Esophagus muscularis mucosa (tissue), 4 donors: ENCODE data around the gene SPTB. TPM values are rescaled to one million over a fixed set of nuclear protein-coding genes. Genes with fewer than 3 reads are reported as not detected.
A peak's percentile ranks its signal among the peaks of the same experiment; 100 is the strongest.

Source experiments
- DNase-seq: peaks from one replicate; pipeline ENCODE4 v3.0.0-alpha.2; 2017; ENCODE audit errors: extremely low spot score
- H3K27ac ChIP-seq, 4 donors: fragments of 200-600 bp; sonication (generic); replicated peaks in 1 of 4; 1 replicate in 3 of 4; 2 replicates in 1 of 4; pipeline ENCODE4 v1.5.1; 2016 to 2019; ENCODE audit warnings: mild to moderate bottlenecking in 1 of 4
- H3K27me3 ChIP-seq, 4 donors: fragments of 200-600 bp; sonication (generic); one replicate each; pipeline versions ENCODE4 v1.5.1 to v1.6.0; 2016 to 2019
- H3K36me3 ChIP-seq, 4 donors: fragments of 200-600 bp; sonication (generic); one replicate each; pipeline ENCODE4 v1.5.1; 2016 to 2019
- H3K4me1 ChIP-seq, 4 donors: fragments of 200-600 bp; sonication (generic); one replicate each; pipeline ENCODE4 v1.5.1; 2016 to 2019
- H3K4me3 ChIP-seq, 4 donors: fragments of 200-600 bp; sonication (generic); 1 replicate in 2 of 4; 2 replicates in 2 of 4; pipeline ENCODE4 v1.5.1; 2016 to 2019; ENCODE audit warnings: mild to moderate bottlenecking in 4 of 4, moderate library complexity in 1 of 4
- H3K9me3 ChIP-seq, 4 donors: fragments of 200-600 bp; sonication (generic); 1 replicate in 3 of 4; 2 replicates in 1 of 4; pipeline ENCODE4 v1.5.1; 2016 to 2019
- CTCF ChIP-seq, 3 experiments: fragments of 200-600 bp in 2 of 3; fragments of 450-650 bp in 1 of 3; sonication (generic) in 2 of 3; IDR thresholded peaks; one replicate each; pipeline ENCODE4 v1.5.1; 2017 to 2019; ENCODE audit warnings: antibody characterized with exemption in 3 of 3, mild to moderate bottlenecking in 2 of 3, moderate library complexity in 1 of 3
- EP300 ChIP-seq: sonication (generic); formaldehyde crosslinking; IDR thresholded peaks from one replicate; pipeline ENCODE4 v1.6.1; 2017; ENCODE audit warnings: antibody characterized with exemption
- POLR2A ChIP-seq: fragments of 450-650 bp; IDR thresholded peaks from one replicate; pipeline ENCODE4 v1.6.1; 2017; ENCODE audit warnings: antibody characterized with exemption, moderate library complexity, mild to moderate bottlenecking, low read depth
- POLR2AphosphoS5 ChIP-seq, 2 donors: sonication (generic); formaldehyde crosslinking; IDR thresholded peaks; one replicate each; pipeline ENCODE4 v1.6.1; 2017; ENCODE audit warnings: antibody characterized with exemption in 2 of 2
- WGBS: methylation state at CpG from one replicate; pipeline ENCODE4 v1.1.5; 2018; 5-methylcytosine and 5-hydroxymethylcytosine counted together
- intact Hi-C: fragments of 100-400 bp; cut with DNase I; formaldehyde crosslinking; loops from one replicate; pipeline ENCODE4 v1.15.1; 2023
- total RNA-seq, 4 donors: library from RNA; depleted of rRNA; stranded (reverse); fragments of >200 nt; gene quantifications; one replicate each; pipeline versions ENCODE4 v1.1.0 to v1.2.1, GENCODE V29; 2016

Gene SPTB
- total RNA-seq, 4 donors from 2014 or later = 0.83 to 2.5 (median 1.8) TPM

GRCh38 chr14:64880221-64881121, 764 bp upstream of the SPTB start:
- Histone ChIP-seq H3K9me3 (no peaks in the 10 kb centered on the region), H3K27ac (no peak overlapping the region), H3K4me1 (peaks cover 13 to 22% (median 21%) of the 10 kb centered on the region in 4 donors), H3K4me3 (peak overlapping the region; percentile 59 to 69 (median 65)), H3K27me3 (peaks cover 6 to 54% (median 30%) of the 10 kb centered on the region in 4 donors), H3K36me3 (no peaks in the 10 kb centered on the region)
- TF ChIP-seq POLR2A = no peak
- TF ChIP-seq EP300 = no peak
- peak in 1 of 3 experiments; percentile 2 for TF ChIP-seq CTCF (IDR thresholded peaks at IDR 0.05)
- no peak for TF ChIP-seq POLR2AphosphoS5 (IDR thresholded peaks at IDR 0.05)
- intact Hi-C loops = no loop called here
- peak; percentile 68 for DNase-seq
- WGBS = 10% methylated on average over 35 of the region's 49 CpGs

GRCh38 chr14:64878837-64879634, 671 bp downstream of the SPTB start:
- no peak for TF ChIP-seq POLR2AphosphoS5 (IDR thresholded peaks at IDR 0.05)
- intact Hi-C loops = no loop called here
- peaks cover 6 to 54% (median 30%) of the 10 kb centered on the region in 4 donors for H3K27me3 ChIP-seq
- H3K9me3 ChIP-seq = no peaks in the 10 kb centered on the region
- 22% methylated on average over 14 of the region's 43 CpGs for WGBS
- peaks cover 13 to 22% (median 21%) of the 10 kb centered on the region in 4 donors for H3K4me1 ChIP-seq
- no peak overlapping the region for H3K27ac ChIP-seq
- DNase-seq = peak; percentile 87
- no peaks in the 10 kb centered on the region for H3K36me3 ChIP-seq
- H3K4me3 ChIP-seq = peak overlapping the region; percentile 59 to 69 (median 65)

- H3K4me3 ChIP-seq = no peak overlapping the region
- WGBS = 94% methylated on average over 4 of the region's 4 CpGs
- TF ChIP-seq POLR2AphosphoS5 (IDR thresholded peaks at IDR 0.05) (no peak), CTCF (IDR thresholded peaks at IDR 0.05) (no peak), POLR2A (no peak), EP300 (no peak)
- DNase-seq = peak; percentile 57
- H3K27me3 ChIP-seq = peaks cover 6 to 54% (median 30%) of the 10 kb centered on the region in 4 donors
- H3K27ac ChIP-seq = no peak overlapping the region
- H3K4me1 ChIP-seq = peaks cover 13 to 22% (median 21%) of the 10 kb centered on the region in 4 donors
- intact Hi-C loops = no loop called here
- no peaks in the 10 kb centered on the region for H3K9me3 ChIP-seq
- no peaks in the 10 kb centered on the region for H3K36me3 ChIP-seq
These were observed 1.9 kb downstream of the SPTB start for GRCh38 chr14:64877846-64878245.

GRCh38 chr14:64875350-64875749, 4.4 kb downstream of the SPTB start:
- Histone ChIP-seq H3K27me3 (peaks cover 0 to 34% (median 18%) of the 10 kb centered on the region in 4 donors), H3K4me1 (peaks cover 8 to 16% (median 15%) of the 10 kb centered on the region in 4 donors), H3K36me3 (no peaks in the 10 kb centered on the region), H3K4me3 (no peak overlapping the region), H3K27ac (no peak overlapping the region), H3K9me3 (no peaks in the 10 kb centered on the region)
- intact Hi-C loops = no loop called here
- WGBS = 74% methylated on average over 4 of the region's 4 CpGs
- DNase-seq = peak; percentile 12
- TF ChIP-seq POLR2AphosphoS5 (IDR thresholded peaks at IDR 0.05) = no peak
- TF ChIP-seq POLR2A = no peak
- no peak for TF ChIP-seq CTCF (IDR thresholded peaks at IDR 0.05)
- TF ChIP-seq EP300 = no peak
